Stomach (tissue), 4 donors: ENCODE data around the gene CHMP4A.

Experiments used
- EP300 ChIP-seq: sonication (generic); formaldehyde crosslinking; IDR thresholded peaks from one replicate; pipeline ENCODE4 v1.6.1; 2017; ENCODE audit warnings: antibody characterized with exemption
- POLR2A ChIP-seq, 4 donors: fragments of 450-650 bp; IDR thresholded peaks; one replicate each; pipeline ENCODE4 v1.6.1; 2016; ENCODE audit warnings: antibody characterized with exemption in 4 of 4, control low read depth in 2 of 4, mild to moderate bottlenecking in 1 of 4, moderate library complexity in 1 of 4
- POLR2AphosphoS5 ChIP-seq, 3 donors: sonication (generic); formaldehyde crosslinking; IDR thresholded peaks; one replicate each; pipeline ENCODE4 v1.6.1; 2016; ENCODE audit warnings: antibody characterized with exemption in 3 of 3
- TF ChIP-seq, protein P1 (sequence below), 7 experiments: fragments of 450-650 bp in 4 of 7; fragments of 200-600 bp in 3 of 7; sonication (generic) in 3 of 7; IDR thresholded peaks; one replicate each; pipeline ENCODE4 v1.5.1; 2016 to 2019; ENCODE audit warnings: antibody characterized with exemption in 7 of 7, control low read depth in 2 of 7, mild to moderate bottlenecking in 1 of 7

DNA sequence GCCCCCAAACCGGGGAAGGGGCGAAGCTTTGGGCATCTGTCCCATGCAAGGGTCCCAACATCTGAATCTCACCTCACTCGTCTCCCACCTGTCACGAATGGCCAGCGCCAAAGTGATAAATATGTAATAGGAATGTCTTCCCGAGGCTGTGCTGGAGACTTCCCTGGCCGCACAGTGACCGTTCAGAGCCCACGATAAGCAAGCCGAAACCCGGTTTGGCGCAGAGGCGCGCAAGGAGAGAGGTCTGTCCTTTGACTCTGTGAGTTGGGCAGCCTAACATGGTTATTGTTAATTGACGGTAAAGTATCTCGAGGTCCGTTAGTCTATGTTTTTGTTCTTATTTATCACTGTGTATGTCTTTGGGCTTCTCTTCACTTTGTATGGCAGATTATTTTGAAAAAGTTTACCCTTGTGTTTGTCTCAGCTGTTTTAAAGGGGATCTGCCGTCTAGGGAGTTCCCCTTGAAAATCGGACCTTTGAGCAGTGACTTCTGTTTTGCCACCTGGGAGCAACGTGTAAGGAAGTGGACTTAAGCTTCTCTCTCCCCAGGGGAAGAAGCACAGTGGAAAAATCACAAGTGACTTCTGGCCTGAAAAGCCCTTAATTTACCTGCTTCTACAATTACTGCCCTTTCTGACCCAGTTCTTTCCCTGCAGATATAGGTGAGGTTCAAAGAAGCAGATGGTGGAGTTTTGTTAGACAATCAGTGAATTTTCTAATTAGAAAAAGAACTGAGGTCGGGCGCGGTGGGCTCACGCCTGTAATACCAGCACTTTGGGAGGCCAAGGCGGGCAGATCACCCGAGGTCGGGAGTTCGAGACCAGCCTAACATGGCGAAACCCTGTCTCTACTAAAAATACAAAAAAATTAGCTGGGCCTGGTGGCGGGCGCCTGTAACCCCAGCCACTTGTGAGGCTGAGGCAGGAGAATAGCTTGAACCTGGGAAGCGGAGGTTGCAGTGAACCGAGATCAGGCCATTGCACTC lies 16.9 kb downstream of the CHMP4A start:
- TF ChIP-seq, protein P1, sequence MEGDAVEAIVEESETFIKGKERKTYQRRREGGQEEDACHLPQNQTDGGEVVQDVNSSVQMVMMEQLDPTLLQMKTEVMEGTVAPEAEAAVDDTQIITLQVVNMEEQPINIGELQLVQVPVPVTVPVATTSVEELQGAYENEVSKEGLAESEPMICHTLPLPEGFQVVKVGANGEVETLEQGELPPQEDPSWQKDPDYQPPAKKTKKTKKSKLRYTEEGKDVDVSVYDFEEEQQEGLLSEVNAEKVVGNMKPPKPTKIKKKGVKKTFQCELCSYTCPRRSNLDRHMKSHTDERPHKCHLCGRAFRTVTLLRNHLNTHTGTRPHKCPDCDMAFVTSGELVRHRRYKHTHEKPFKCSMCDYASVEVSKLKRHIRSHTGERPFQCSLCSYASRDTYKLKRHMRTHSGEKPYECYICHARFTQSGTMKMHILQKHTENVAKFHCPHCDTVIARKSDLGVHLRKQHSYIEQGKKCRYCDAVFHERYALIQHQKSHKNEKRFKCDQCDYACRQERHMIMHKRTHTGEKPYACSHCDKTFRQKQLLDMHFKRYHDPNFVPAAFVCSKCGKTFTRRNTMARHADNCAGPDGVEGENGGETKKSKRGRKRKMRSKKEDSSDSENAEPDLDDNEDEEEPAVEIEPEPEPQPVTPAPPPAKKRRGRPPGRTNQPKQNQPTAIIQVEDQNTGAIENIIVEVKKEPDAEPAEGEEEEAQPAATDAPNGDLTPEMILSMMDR (IDR thresholded peaks at IDR 0.05): no peak
- no peak for TF ChIP-seq POLR2AphosphoS5 (IDR thresholded peaks at IDR 0.05)
- no peak for TF ChIP-seq POLR2A (IDR thresholded peaks at IDR 0.05)
- TF ChIP-seq EP300: no peak
